Cardiac fibroblast (primary cell): ENCODE data around the gene SPAG7.

Source experiments
- DNase-seq, 2 donors: peaks; one replicate each; pipeline versions ENCODE4 v3.0.0 to v3.0.0-alpha.2; 2010; ENCODE audit warnings: low read depth in 2 of 2
- H3K4me3 ChIP-seq, 2 donors: replicated peaks in 1 of 2; 1 replicate in 1 of 2; 2 replicates in 1 of 2; pipeline ENCODE4 v1.5.1; 2011; ENCODE audit warnings: low read depth in 2 of 2, low read length in 2 of 2, mild to moderate bottlenecking in 2 of 2, moderate library complexity in 1 of 2
- CTCF ChIP-seq: IDR thresholded peaks from one replicate; pipeline ENCODE4 v1.5.1; 2011; ENCODE audit warnings: low read depth, mild to moderate bottlenecking, low read length, inconsistent platforms

The SPAG7 gene

GRCh38 chr17:4973256-4974114 is 5.9 kb upstream of the SPAG7 start:
- DNase-seq = no peak
- no peak overlapping the region for H3K4me3 ChIP-seq
- TF ChIP-seq CTCF = no peak

GRCh38 chr17:4972752-4973151 is 5.1 kb upstream of the SPAG7 start:
- TF ChIP-seq CTCF = no peak
- H3K4me3 ChIP-seq = no peak overlapping the region
- DNase-seq = no peak

- DNase-seq = no peak
- no peak for TF ChIP-seq CTCF
Measured at GRCh38 chr17:4972322-4972721, 4.7 kb upstream of the SPAG7 start.

GRCh38 chr17:4971826-4972225 is 4.2 kb upstream of the SPAG7 start:
- H3K4me3 ChIP-seq = no peak overlapping the region
- TF ChIP-seq CTCF = no peak
- no peak for DNase-seq

More at GRCh38 chr17:4972322-4972721, 4.7 kb upstream of the SPAG7 start:
- no peak overlapping the region for H3K4me3 ChIP-seq

- DNase-seq = no peak
- no peak for TF ChIP-seq CTCF
Measured at GRCh38 chr17:4970273-4970672, 2.7 kb upstream of the SPAG7 start.

GRCh38 chr17:4969551-4970173 is 2.0 kb upstream of the SPAG7 start:
- H3K4me3 ChIP-seq = peak overlapping the region; percentile 68 to 71
- no peak for DNase-seq

More at GRCh38 chr17:4970273-4970672, 2.7 kb upstream of the SPAG7 start:
- H3K4me3 ChIP-seq = no peak overlapping the region

More at GRCh38 chr17:4969551-4970173, 2.0 kb upstream of the SPAG7 start:
- TF ChIP-seq CTCF = no peak
